Activated naive CD8-positive, alpha-beta T cell (primary cell): ENCODE data around the gene TOMM5.
"Not testable (repeated sequence)": the region's sequence is repeated elsewhere in the genome, so short reads cannot be mapped to it uniquely, and the experiment has no call there.

Source experiments
- H3K27ac Mint-ChIP-seq: one replicate; pipeline ENCODE4 v1.8.0; 2021; ENCODE audit warnings: mixed read lengths
- H3K27me3 Mint-ChIP-seq: one replicate; pipeline ENCODE4 v1.8.0; 2021; ENCODE audit warnings: mixed read lengths
- H3K36me3 Mint-ChIP-seq: one replicate; pipeline ENCODE4 v1.8.0; 2021; ENCODE audit warnings: mixed read lengths
- H3K4me1 Mint-ChIP-seq: one replicate; pipeline ENCODE4 v1.8.0; 2021; ENCODE audit warnings: low read depth, mixed read lengths
- H3K4me3 Mint-ChIP-seq: one replicate; pipeline ENCODE4 v1.8.0; 2021; ENCODE audit warnings: mild to moderate bottlenecking, mixed read lengths
- H3K9me3 Mint-ChIP-seq: one replicate; pipeline ENCODE4 v1.8.0; 2021; ENCODE audit warnings: low read depth, mixed read lengths

TOMM5 gene

GRCh38 chr9:37621273-37622121, 29.1 kb upstream of the TOMM5 start:
- H3K4me3 Mint-ChIP-seq, result no peak overlapping the region
- H3K4me1 Mint-ChIP-seq, result no peaks in the 10 kb centered on the region
- peaks cover under 1% of the 10 kb centered on the region for H3K36me3 Mint-ChIP-seq
- H3K27me3 Mint-ChIP-seq, result no peaks in the 10 kb centered on the region
- H3K9me3 Mint-ChIP-seq, result no peaks in the 10 kb centered on the region
- no peak overlapping the region for H3K27ac Mint-ChIP-seq

- Mint-ChIP-seq H3K9me3 (no peaks in the 10 kb centered on the region), H3K4me1 (no peaks in the 10 kb centered on the region), H3K27me3 (peaks cover under 1% of the 10 kb centered on the region), H3K4me3 (no peak overlapping the region), H3K36me3 (peaks cover 2% of the 10 kb centered on the region), H3K27ac (no peak overlapping the region)
Measured at GRCh38 chr9:37620396-37620795, 28.0 kb upstream of the TOMM5 start.

DNA sequence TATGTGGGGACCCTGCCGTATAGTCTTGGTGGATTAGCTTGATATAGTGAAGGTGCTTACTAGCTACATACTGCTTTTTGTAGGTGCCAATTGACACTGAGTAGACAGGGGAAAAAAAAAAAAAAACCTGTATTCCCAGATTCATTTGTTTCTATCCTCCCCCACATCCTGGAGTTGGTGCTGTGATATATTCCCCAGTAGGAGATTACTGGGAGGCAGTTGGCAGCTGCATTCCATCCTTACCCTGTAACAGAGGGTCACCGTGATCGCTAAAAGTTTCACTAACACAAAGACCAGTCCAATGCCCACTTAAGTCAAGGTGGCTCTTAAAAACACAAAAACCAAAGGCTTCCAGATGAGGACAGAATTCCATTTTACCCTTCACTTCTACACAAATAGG, 27.4 kb upstream of the TOMM5 start:
- H3K27me3 Mint-ChIP-seq, result peaks cover 1% of the 10 kb centered on the region
- no peak overlapping the region for H3K4me3 Mint-ChIP-seq
- no peak overlapping the region for H3K27ac Mint-ChIP-seq
- peaks cover 2% of the 10 kb centered on the region for H3K36me3 Mint-ChIP-seq
- no peaks in the 10 kb centered on the region for H3K4me1 Mint-ChIP-seq
- H3K9me3 Mint-ChIP-seq, result no peaks in the 10 kb centered on the region

DNA sequence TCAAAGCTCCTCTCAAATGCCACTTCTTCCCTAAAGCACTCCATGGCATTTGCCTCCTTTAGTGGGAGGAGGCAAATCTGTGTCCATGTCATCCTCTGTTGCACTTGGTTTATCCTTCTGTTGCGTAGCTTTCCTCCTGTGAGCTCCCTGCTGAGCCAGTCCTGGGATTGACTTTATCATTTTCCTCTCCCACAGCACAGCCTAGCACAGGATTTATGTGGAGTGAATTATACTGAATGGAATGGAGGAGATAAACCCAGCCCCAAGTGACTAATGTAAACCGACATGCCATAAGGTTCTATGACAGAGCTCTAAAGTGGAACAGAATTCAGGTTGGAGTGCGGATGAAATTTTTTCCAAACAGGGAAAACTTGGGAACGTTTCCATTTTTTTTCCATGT, 26.4 kb upstream of the TOMM5 start:
- no peaks in the 10 kb centered on the region for H3K4me1 Mint-ChIP-seq
- peaks cover 2% of the 10 kb centered on the region for H3K36me3 Mint-ChIP-seq
- H3K4me3 Mint-ChIP-seq, result no peak overlapping the region
- peaks cover 1% of the 10 kb centered on the region for H3K27me3 Mint-ChIP-seq
- H3K9me3 Mint-ChIP-seq, result no peaks in the 10 kb centered on the region
- H3K27ac Mint-ChIP-seq, result no peak overlapping the region

GRCh38 chr9:37617832-37618231, 25.4 kb upstream of the TOMM5 start:
- peaks cover 2% of the 10 kb centered on the region for H3K36me3 Mint-ChIP-seq
- H3K9me3 Mint-ChIP-seq, result no peaks in the 10 kb centered on the region
- H3K27me3 Mint-ChIP-seq, result peaks cover 1% of the 10 kb centered on the region
- H3K4me3 Mint-ChIP-seq, result no peak overlapping the region
- no peaks in the 10 kb centered on the region for H3K4me1 Mint-ChIP-seq
- no peak overlapping the region for H3K27ac Mint-ChIP-seq

GRCh38 chr9:37617161-37617560, 24.8 kb upstream of the TOMM5 start:
- Mint-ChIP-seq H3K9me3 (no peaks in the 10 kb centered on the region), H3K27me3 (peaks cover 1% of the 10 kb centered on the region), H3K4me1 (no peaks in the 10 kb centered on the region), H3K27ac (no peak overlapping the region), H3K36me3 (peaks cover 2% of the 10 kb centered on the region), H3K4me3 (no peak overlapping the region)

DNA sequence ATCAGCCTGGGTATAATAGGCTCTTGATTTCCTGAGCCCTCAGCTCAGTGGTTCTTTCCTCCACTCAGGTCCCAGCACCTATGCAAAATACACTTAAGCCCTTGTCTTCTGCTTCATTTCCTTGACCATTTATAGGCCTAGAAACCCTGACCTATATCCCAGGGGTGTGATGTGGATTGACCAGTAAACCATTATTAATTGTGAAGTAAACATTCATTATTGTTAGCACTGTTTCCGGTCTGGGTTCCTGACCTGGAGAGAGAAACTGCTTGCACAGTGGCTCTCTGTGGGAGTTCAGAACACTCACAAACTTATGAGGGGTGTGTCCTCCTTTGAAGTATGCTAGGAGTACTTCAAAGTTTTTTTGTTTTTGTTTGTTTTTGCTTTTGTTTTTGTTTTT, 19.6 kb upstream of the TOMM5 start:
- H3K27ac Mint-ChIP-seq, result no peak overlapping the region
- no peaks in the 10 kb centered on the region for H3K4me1 Mint-ChIP-seq
- H3K4me3 Mint-ChIP-seq, result no peak overlapping the region

GRCh38 chr9:37611014-37611413, 18.6 kb upstream of the TOMM5 start:
- Mint-ChIP-seq H3K9me3 (no peaks in the 10 kb centered on the region), H3K4me3 (no peak overlapping the region), H3K27ac (no peak overlapping the region), H3K36me3 (no peaks in the 10 kb centered on the region), H3K27me3 (peaks cover 5% of the 10 kb centered on the region), H3K4me1 (no peaks in the 10 kb centered on the region)

More for the DNA sequence above, 19.6 kb upstream of the TOMM5 start:
- Mint-ChIP-seq H3K27me3 (peaks cover 5% of the 10 kb centered on the region), H3K36me3 (peaks cover 2% of the 10 kb centered on the region), H3K9me3 (no peaks in the 10 kb centered on the region)

GRCh38 chr9:37609735-37610397, 17.5 kb upstream of the TOMM5 start:
- no peaks in the 10 kb centered on the region for H3K9me3 Mint-ChIP-seq
- no peaks in the 10 kb centered on the region for H3K4me1 Mint-ChIP-seq
- peaks cover 3% of the 10 kb centered on the region for H3K27me3 Mint-ChIP-seq
- no peak overlapping the region for H3K27ac Mint-ChIP-seq
- H3K36me3 Mint-ChIP-seq, result no peaks in the 10 kb centered on the region
- no peak overlapping the region for H3K4me3 Mint-ChIP-seq

DNA sequence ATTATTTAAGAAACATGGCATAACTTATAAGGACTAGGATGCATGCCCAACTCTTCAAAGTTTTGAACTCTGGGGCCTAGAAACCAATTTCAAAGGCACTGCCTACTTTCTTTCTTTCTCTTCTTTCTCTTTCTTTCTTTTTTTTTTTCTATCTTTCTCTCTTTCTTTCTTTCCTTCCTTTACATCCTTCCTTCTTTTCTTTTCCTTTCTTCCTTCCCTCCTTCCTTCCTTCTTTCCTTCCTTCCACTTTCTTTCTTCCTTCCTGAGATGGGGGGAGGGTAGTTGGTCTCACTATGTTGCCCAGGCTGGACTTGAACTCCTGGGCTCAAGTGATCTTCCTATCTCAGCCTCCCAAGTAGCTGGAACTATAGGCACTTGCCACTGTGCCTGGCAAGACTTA, 15.9 kb upstream of the TOMM5 start:
- no peaks in the 10 kb centered on the region for H3K4me1 Mint-ChIP-seq
- no peak overlapping the region for H3K27ac Mint-ChIP-seq
- no peaks in the 10 kb centered on the region for H3K36me3 Mint-ChIP-seq
- no peak overlapping the region for H3K4me3 Mint-ChIP-seq
- peaks cover 4% of the 10 kb centered on the region for H3K27me3 Mint-ChIP-seq
- H3K9me3 Mint-ChIP-seq, result no peaks in the 10 kb centered on the region

GRCh38 chr9:37604296-37604695, 11.9 kb upstream of the TOMM5 start:
- Mint-ChIP-seq H3K27me3 (peaks cover 9% of the 10 kb centered on the region), H3K27ac (no peak overlapping the region), H3K4me1 (no peaks in the 10 kb centered on the region), H3K4me3 (no peak overlapping the region), H3K9me3 (no peaks in the 10 kb centered on the region), H3K36me3 (no peaks in the 10 kb centered on the region)

- no peak overlapping the region for H3K4me3 Mint-ChIP-seq
- no peaks in the 10 kb centered on the region for H3K36me3 Mint-ChIP-seq
- no peaks in the 10 kb centered on the region for H3K9me3 Mint-ChIP-seq
- no peak overlapping the region for H3K27ac Mint-ChIP-seq
- no peaks in the 10 kb centered on the region for H3K4me1 Mint-ChIP-seq
- peaks cover 9% of the 10 kb centered on the region for H3K27me3 Mint-ChIP-seq
Measured at GRCh38 chr9:37602817-37603216, 10.4 kb upstream of the TOMM5 start.

- H3K4me1 Mint-ChIP-seq, H3K27me3 Mint-ChIP-seq, H3K27ac Mint-ChIP-seq, H3K36me3 Mint-ChIP-seq, H3K9me3 Mint-ChIP-seq, H3K4me3 Mint-ChIP-seq: not testable (repeated sequence)
Measured at GRCh38 chr9:37602061-37602460, 9.7 kb upstream of the TOMM5 start.

- H3K4me3 Mint-ChIP-seq, result no peak overlapping the region
- peaks cover 14% of the 10 kb centered on the region for H3K4me1 Mint-ChIP-seq
- H3K27me3 Mint-ChIP-seq, result peaks cover 4% of the 10 kb centered on the region
- H3K36me3 Mint-ChIP-seq, result peaks cover 4% of the 10 kb centered on the region
- no peak overlapping the region for H3K27ac Mint-ChIP-seq
- no peaks in the 10 kb centered on the region for H3K9me3 Mint-ChIP-seq
Measured at GRCh38 chr9:37596504-37596903, 4.1 kb upstream of the TOMM5 start.

DNA sequence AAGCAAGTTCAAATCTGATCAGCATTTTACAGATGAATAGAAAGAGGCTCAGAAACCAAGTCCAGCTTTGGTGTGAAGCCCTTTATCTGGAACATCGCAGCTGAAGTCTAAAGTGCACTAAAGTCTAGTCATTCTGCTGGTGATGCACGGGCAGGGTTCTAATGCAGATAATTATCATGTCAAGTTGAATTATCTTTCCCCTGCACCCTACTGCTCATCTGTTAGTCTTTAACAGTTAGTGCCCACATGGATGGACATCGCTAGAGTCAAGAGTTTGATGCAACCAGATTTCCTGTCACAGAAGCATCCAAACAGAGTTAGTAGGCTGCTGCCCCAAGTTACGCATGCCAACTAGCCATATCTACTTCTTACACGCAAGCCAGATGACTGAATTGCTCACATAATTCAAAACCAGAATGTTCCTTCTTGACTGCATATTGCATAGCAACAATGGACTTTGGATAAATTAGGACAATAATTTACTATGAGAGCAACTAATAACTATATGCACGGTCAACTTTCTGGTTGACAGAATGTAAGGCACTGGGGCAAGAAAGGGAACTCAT, 1.6 kb upstream of the TOMM5 start:
- H3K27ac Mint-ChIP-seq, result no peak overlapping the region
- H3K4me3 Mint-ChIP-seq, result peak overlapping the region; percentile 62

More for the DNA sequence above, 1.6 kb upstream of the TOMM5 start:
- peaks cover 31% of the 10 kb centered on the region for H3K4me1 Mint-ChIP-seq
- H3K36me3 Mint-ChIP-seq, result peaks cover 5% of the 10 kb centered on the region
- H3K9me3 Mint-ChIP-seq, result no peaks in the 10 kb centered on the region
- peaks cover 3% of the 10 kb centered on the region for H3K27me3 Mint-ChIP-seq
